CD8-positive, alpha-beta memory T cell (primary cell): ENCODE results near the gene PPM1L. TPM values are rescaled to one million over a fixed set of nuclear protein-coding genes. Genes with fewer than 3 reads are reported as not detected.
A peak's percentile ranks its signal among the peaks of the same experiment; 100 is the strongest.

ENCODE experiments used
- CTCF ChIA-PET: fragments of 350-600 bp; sonication (Branson Sonifier 250); formaldehyde crosslinking; loops from one replicate; lab custom pipeline; 2021; ENCODE audit warnings: antibody characterized with exemption; lab: Charles Lee
- POLR2A ChIA-PET: fragments of 350-600 bp; sonication (Branson Sonifier 250); formaldehyde crosslinking; loops from one replicate; lab custom pipeline; 2021; ENCODE audit warnings: antibody characterized with exemption; lab: Charles Lee
- DNase-seq, 5 donors: peaks; one replicate each; pipeline versions ENCODE4 v3.0.0 to v3.0.0-alpha.2; 2020 to 2022; ENCODE audit warnings: mixed read lengths in 1 of 5
- H3K27ac ChIP-seq: one replicate; pipeline ENCODE4 v1.7.0; 2013; ENCODE audit warnings: low read depth, mild to moderate bottlenecking, low read length, moderate library complexity
- H3K27me3 ChIP-seq: 2 replicates; pipeline ENCODE4 v1.7.0; 2013; ENCODE audit warnings: low read length, mild to moderate bottlenecking; ENCODE audit not compliant: insufficient read depth, poor library complexity, severe bottlenecking
- H3K36me3 ChIP-seq: 2 replicates; pipeline ENCODE4 v1.7.0; 2013; ENCODE audit warnings: mild to moderate bottlenecking, low read length, moderate library complexity; ENCODE audit not compliant: insufficient read depth
- H3K4me1 ChIP-seq: 2 replicates; pipeline ENCODE4 v1.7.0; 2013; ENCODE audit warnings: mild to moderate bottlenecking, low read length, moderate library complexity; ENCODE audit not compliant: insufficient read depth
- H3K4me3 ChIP-seq: 2 replicates; pipeline ENCODE4 v1.7.0; 2013; ENCODE audit warnings: mild to moderate bottlenecking, low read length
- H3K9me3 ChIP-seq: 2 replicates; pipeline ENCODE4 v1.7.0; 2013; ENCODE audit warnings: mild to moderate bottlenecking, low read length
- H3K27ac Mint-ChIP-seq, 8 donors: one replicate each; pipeline ENCODE4 v1.8.0; 2020 to 2021; ENCODE audit warnings: mixed read lengths in 8 of 8, mild to moderate bottlenecking in 6 of 8, inconsistent platforms in 3 of 8, moderate library complexity in 3 of 8
- H3K27me3 Mint-ChIP-seq, 2 donors: one replicate each; pipeline ENCODE4 v1.8.0; 2020 to 2021; ENCODE audit warnings: mixed read lengths in 2 of 2, mild to moderate bottlenecking in 1 of 2, moderate library complexity in 1 of 2
- H3K36me3 Mint-ChIP-seq, 3 donors: one replicate each; pipeline ENCODE4 v1.8.0; 2020 to 2021; ENCODE audit warnings: mixed read lengths in 3 of 3, inconsistent platforms in 1 of 3, mild to moderate bottlenecking in 1 of 3
- H3K4me1 Mint-ChIP-seq, 3 donors: one replicate each; pipeline ENCODE4 v1.8.0; 2020 to 2021; ENCODE audit warnings: mixed read lengths in 3 of 3, inconsistent platforms in 1 of 3, mild to moderate bottlenecking in 1 of 3
- H3K4me3 Mint-ChIP-seq, 7 donors: one replicate each; pipeline ENCODE4 v1.8.0; 2020 to 2021; ENCODE audit warnings: mixed read lengths in 7 of 7, mild to moderate bottlenecking in 6 of 7, moderate library complexity in 4 of 7, inconsistent platforms in 2 of 7
- H3K9me3 Mint-ChIP-seq, 5 donors: one replicate each; pipeline ENCODE4 v1.8.0; 2020 to 2022; ENCODE audit warnings: mixed read lengths in 5 of 5, mild to moderate bottlenecking in 3 of 5, moderate library complexity in 2 of 5, inconsistent platforms in 1 of 5
- polyA plus RNA-seq: library from polyadenylated mRNA; unstranded; fragments of 300-500 nt; fragmentation: Illumina TruSeq; gene quantifications from one replicate; pipeline ENCODE4 v1.2.3, GENCODE V29; 2021
- total RNA-seq, 2 experiments: library from RNA; stranded (reverse); gene quantifications; one replicate each; pipeline ENCODE4 v1.2.3, GENCODE V29; 2021

The PPM1L gene
- total and polyA plus RNA-seq, 3 experiments from 2014 or later = 1.3 to 4.4 (median 3.8) TPM

DNA sequence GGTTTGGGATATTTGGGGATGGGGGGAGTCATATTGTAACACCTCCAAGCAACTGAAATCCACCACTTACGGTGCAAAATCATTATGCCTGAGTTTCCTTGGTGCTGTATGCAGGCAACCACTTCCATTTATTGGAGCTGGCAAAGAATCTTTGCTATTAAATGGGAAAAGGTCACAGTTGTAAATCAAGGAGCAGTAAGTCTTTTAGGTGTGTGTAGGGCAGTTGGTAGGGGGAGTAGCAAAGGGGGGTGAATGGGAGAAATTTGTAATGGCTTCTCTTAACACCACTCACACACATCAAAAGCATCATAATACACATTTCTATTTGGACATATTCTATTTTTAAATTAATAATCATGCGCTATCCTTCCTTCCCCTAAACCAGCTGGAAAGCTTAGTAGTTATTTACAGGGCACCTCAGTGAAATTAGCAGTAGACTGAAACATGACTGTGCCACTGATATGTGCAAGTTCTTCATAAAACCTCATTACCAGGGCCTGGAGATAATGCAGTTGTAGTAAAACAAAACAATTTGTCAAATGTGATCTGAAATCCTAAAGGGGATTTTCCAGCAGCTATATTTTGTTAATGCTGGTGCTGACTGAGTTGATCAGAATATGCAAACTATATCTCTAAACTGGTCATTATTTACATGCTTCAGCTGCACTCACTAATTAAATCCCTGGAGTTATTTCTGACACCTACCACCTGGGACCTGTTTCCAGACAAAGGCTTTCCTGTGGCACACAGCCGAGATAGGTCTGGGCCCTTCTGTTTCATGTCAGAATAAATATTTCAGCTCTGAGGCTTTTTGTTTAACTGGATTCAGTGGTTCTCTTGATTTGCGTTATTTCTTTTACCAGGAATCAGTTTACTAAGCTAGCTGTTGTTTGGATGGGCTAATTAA lies 259.1 kb downstream of the PPM1L start:
- H3K27ac Mint-ChIP-seq = no peak overlapping the region
- ChIA-PET CTCF (no interaction called here), POLR2A (no interaction called here)
- no peaks in the 10 kb centered on the region for H3K27me3 ChIP-seq
- no peak overlapping the region for H3K27ac ChIP-seq
- H3K4me1 ChIP-seq = no peaks in the 10 kb centered on the region
- no peak for DNase-seq
- no peaks in the 10 kb centered on the region for H3K9me3 ChIP-seq
- no peaks in the 10 kb centered on the region for H3K27me3 Mint-ChIP-seq
- H3K36me3 Mint-ChIP-seq = peaks cover 0 to 7% (median 0%) of the 10 kb centered on the region in 3 donors
- H3K4me3 ChIP-seq = no peak overlapping the region
- H3K4me3 Mint-ChIP-seq = peak overlapping the region in 1 of 7 donors; percentile 10
- H3K4me1 Mint-ChIP-seq = no peaks in the 10 kb centered on the region
- peaks cover 0 to 34% (median 4%) of the 10 kb centered on the region in 5 donors for H3K9me3 Mint-ChIP-seq
- no peaks in the 10 kb centered on the region for H3K36me3 ChIP-seq

DNA sequence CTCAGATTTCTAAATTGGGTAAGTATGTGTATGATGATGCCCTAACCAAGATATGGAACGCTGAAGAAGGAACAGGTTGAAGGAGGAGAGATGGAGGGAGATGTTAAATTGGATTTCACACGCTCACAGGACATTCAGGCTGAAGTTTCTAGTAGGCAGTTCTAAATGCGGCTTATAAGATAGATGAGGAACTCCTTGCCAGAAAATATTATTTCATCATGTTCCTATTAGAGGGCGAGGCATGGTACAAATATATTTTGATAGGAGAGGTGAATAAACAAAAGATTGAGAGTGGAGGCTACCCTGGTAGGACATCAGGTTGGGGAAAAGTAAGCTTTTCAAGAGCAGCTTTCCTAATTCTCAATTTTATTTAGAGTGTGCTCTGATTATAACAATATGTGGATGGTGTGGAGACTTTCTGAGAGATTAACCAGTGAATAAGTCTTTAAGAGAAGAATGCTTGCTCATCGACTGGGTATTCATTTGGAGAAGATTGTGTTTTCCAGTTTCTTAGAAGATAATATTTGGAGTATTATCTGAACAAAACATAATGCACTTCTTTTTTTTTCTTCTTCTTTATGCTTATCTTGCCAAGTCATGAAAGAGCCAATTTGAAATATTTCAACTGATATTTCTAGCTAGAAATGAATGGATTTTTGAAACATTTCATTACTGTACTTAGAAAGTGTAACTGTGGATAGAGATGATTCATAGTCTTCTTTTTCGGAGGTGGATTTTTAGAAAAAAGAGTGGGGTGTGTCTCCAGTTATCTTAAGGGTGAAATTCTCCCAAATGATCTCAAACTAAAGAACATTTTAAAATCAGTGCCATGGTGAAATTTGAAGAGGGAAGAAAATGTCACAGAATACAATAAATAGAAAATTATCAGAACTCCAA lies 260.6 kb downstream of the PPM1L start:
- H3K9me3 ChIP-seq = no peaks in the 10 kb centered on the region
- H3K4me1 ChIP-seq = no peaks in the 10 kb centered on the region
- H3K36me3 Mint-ChIP-seq = peaks cover 0 to 7% (median 0%) of the 10 kb centered on the region in 3 donors
- no peaks in the 10 kb centered on the region for H3K27me3 Mint-ChIP-seq
- no peak overlapping the region for H3K27ac ChIP-seq
- ChIA-PET POLR2A (no interaction called here), CTCF (no interaction called here)
- no peak for DNase-seq
- H3K4me3 ChIP-seq = no peak overlapping the region
- no peak overlapping the region for H3K4me3 Mint-ChIP-seq
- H3K36me3 ChIP-seq = no peaks in the 10 kb centered on the region
- no peaks in the 10 kb centered on the region for H3K4me1 Mint-ChIP-seq
- no peak overlapping the region for H3K27ac Mint-ChIP-seq
- peaks cover 2 to 37% (median 9%) of the 10 kb centered on the region in 5 donors for H3K9me3 Mint-ChIP-seq
- no peaks in the 10 kb centered on the region for H3K27me3 ChIP-seq

DNA sequence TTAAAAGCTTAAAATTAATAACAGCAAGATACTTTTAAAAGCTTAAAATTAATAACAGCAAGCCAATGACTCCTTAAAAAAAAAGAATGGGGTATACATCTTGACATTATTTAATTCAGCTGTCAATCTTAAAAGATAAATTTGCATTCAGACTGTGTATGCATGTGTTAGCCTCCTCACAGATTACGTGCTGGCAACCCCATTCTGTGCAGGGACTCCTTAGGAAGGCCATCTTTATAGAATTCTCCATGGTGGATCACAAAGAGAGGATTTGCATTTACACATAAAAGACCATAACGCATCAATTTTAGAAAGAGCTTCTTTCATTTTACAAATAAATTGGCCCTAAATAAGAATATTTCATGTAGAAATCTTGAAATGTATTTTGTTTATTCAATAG lies 261.9 kb downstream of the PPM1L start:
- Mint-ChIP-seq H3K36me3 (peaks cover 0 to 9% (median 0%) of the 10 kb centered on the region in 3 donors), H3K4me3 (no peak overlapping the region), H3K4me1 (no peaks in the 10 kb centered on the region), H3K27me3 (no peaks in the 10 kb centered on the region), H3K27ac (no peak overlapping the region), H3K9me3 (peaks cover 6 to 33% (median 14%) of the 10 kb centered on the region in 5 donors)
- no peaks in the 10 kb centered on the region for H3K9me3 ChIP-seq
- H3K36me3 ChIP-seq = no peaks in the 10 kb centered on the region
- no peak overlapping the region for H3K27ac ChIP-seq
- no peaks in the 10 kb centered on the region for H3K4me1 ChIP-seq
- H3K4me3 ChIP-seq = no peak overlapping the region
- no peaks in the 10 kb centered on the region for H3K27me3 ChIP-seq
- ChIA-PET POLR2A (no interaction called here), CTCF (no interaction called here)
- no peak for DNase-seq

DNA sequence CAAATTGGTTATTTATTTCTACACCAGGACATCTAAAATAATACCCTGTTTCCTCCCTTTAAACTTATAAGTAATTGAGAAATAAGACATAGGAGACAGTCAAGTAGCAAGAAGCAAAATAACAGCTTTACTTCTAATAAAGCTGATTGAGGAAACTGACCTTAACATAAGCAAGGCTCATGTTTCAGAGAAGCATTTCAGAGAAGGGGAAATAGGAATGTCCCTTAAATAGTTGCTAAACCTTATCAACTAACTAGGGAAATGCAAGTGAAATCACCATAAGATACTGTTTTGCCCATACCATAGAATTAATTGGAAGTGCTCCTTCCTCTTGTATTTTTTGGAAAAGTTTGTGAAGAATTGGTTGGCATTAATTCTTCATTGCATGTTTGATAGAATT lies 264.2 kb downstream of the PPM1L start:
- Histone ChIP-seq H3K4me1 (no peaks in the 10 kb centered on the region), H3K27me3 (no peaks in the 10 kb centered on the region), H3K4me3 (no peak overlapping the region), H3K27ac (no peak overlapping the region), H3K9me3 (no peaks in the 10 kb centered on the region), H3K36me3 (no peaks in the 10 kb centered on the region)
- H3K36me3 Mint-ChIP-seq = peaks cover 0 to 16% (median 0%) of the 10 kb centered on the region in 3 donors
- no peak overlapping the region for H3K27ac Mint-ChIP-seq
- CTCF ChIA-PET = no interaction called here
- H3K9me3 Mint-ChIP-seq = peaks cover 15 to 32% (median 19%) of the 10 kb centered on the region in 5 donors
- H3K4me3 Mint-ChIP-seq = no peak overlapping the region
- POLR2A ChIA-PET = no interaction called here
- no peaks in the 10 kb centered on the region for H3K4me1 Mint-ChIP-seq
- H3K27me3 Mint-ChIP-seq = peaks cover 0 to 4% of the 10 kb centered on the region in 2 donors
- DNase-seq = no peak

DNA sequence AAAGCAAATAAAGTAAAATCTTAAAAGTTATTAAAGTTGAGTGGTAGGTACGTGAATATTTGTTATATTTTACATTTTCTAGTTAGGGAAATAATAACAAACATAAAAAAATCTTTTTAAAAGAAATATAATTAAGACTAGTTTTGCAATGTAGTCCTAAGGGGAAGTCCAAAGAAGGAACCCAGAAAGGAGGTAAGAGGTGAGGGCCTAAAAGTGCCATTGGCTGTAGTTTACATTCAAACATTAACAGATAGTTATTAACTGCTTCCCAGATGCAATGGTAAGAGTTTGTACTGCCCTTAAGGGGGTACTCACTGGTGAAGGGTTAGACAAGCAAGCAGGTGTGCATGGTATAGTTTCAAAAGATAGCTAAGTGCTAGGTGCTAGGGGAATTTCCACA lies 269.9 kb downstream of the PPM1L start:
- no peak overlapping the region for H3K4me3 Mint-ChIP-seq
- H3K36me3 ChIP-seq = no peaks in the 10 kb centered on the region
- POLR2A ChIA-PET = no interaction called here
- no peak overlapping the region for H3K4me3 ChIP-seq
- CTCF ChIA-PET = no interaction called here
- no peak for DNase-seq
- H3K27ac Mint-ChIP-seq = no peak overlapping the region
- H3K27me3 Mint-ChIP-seq = peaks cover 0 to 4% of the 10 kb centered on the region in 2 donors
- H3K27ac ChIP-seq = no peak overlapping the region
- peaks cover 0 to 43% (median 0%) of the 10 kb centered on the region in 3 donors for H3K36me3 Mint-ChIP-seq
- peaks cover 19 to 40% (median 23%) of the 10 kb centered on the region in 5 donors for H3K9me3 Mint-ChIP-seq
- no peaks in the 10 kb centered on the region for H3K4me1 ChIP-seq
- no peaks in the 10 kb centered on the region for H3K9me3 ChIP-seq
- H3K27me3 ChIP-seq = no peaks in the 10 kb centered on the region
- no peaks in the 10 kb centered on the region for H3K4me1 Mint-ChIP-seq

DNA sequence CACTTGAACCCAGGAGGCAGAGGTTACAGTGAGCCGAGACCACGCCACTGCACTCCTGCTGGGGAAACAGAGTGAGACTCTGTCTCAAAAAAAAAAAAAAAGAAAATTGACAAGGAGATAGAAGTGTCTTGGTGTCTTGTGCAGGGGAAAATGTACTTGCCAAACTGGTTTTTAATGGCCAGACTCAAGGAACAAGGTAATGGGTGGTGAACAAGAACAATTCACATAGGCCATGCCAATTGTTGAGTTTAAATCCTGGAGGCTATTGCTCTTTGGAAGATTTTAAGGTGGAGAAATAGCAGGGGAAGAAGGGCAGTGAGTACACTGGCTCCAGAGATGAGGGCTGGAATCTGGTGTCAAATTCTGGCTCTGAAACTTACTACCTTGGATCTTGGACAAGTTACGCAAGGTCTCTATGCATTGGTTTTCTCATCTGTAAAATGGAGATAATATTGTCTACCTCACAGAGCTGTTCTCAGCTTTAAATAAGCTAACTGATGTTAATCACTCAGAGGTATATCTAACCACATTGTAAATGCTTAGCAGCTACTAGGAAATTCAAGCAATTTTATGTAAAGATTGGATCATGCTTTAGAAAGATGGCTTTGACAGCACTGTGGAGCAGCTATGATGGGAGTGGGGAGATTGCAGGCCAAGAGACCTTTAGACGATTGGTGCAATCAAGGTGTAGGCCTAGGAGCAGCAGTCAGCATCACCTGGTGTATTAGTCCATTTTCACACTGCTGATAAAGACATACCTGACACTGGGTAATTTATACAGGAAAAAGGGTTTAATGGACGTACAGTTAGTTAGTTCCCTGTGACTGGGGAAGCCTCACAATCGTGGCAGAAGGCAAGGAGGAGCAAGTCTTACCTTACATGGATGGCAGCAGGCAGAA lies 270.8 kb downstream of the PPM1L start:
- POLR2A ChIA-PET = no interaction called here
- Histone ChIP-seq H3K36me3 (no peaks in the 10 kb centered on the region), H3K4me1 (no peaks in the 10 kb centered on the region), H3K27ac (no peak overlapping the region), H3K27me3 (no peaks in the 10 kb centered on the region), H3K9me3 (no peaks in the 10 kb centered on the region), H3K4me3 (no peak overlapping the region)
- DNase-seq = no peak
- peaks cover 0 to 47% (median 0%) of the 10 kb centered on the region in 3 donors for H3K36me3 Mint-ChIP-seq
- H3K4me3 Mint-ChIP-seq = no peak overlapping the region
- CTCF ChIA-PET = no interaction called here
- peaks cover 14 to 40% (median 20%) of the 10 kb centered on the region in 5 donors for H3K9me3 Mint-ChIP-seq
- no peak overlapping the region for H3K27ac Mint-ChIP-seq
- H3K27me3 Mint-ChIP-seq = peaks cover 0 to 4% of the 10 kb centered on the region in 2 donors
- H3K4me1 Mint-ChIP-seq = no peaks in the 10 kb centered on the region

DNA sequence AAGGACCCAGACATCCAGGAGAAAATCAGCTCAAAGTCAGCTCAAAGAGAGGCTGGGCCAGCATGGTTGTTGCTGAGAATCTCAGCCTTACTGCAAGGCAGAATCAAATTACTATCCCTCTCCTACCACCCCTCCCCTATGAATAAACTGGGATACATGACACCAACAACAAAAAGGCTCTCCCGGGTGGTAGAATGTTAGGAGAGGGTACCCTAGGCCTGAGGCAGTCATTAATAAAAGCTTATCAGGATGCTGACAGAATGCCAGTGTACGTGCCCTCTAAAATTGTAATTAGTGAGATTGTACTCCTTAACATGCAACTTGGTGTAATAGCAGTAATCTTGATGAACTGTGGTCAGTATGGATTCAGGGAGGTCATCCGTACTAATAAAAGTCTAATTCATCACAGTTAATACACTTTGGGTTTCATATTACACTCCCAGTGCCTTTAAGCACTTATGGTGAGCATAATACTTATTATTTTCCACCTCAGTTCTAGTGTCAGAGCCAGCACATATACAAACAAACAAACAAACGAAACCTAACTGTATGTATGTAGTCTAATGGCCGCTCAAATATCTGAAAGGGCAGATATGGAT lies 272.6 kb downstream of the PPM1L start:
- ChIA-PET POLR2A (no interaction called here), CTCF (no interaction called here)
- DNase-seq = no peak
- Histone ChIP-seq H3K4me3 (no peak overlapping the region), H3K4me1 (no peaks in the 10 kb centered on the region), H3K36me3 (no peaks in the 10 kb centered on the region), H3K27ac (no peak overlapping the region), H3K9me3 (no peaks in the 10 kb centered on the region), H3K27me3 (no peaks in the 10 kb centered on the region)
- no peak overlapping the region for H3K27ac Mint-ChIP-seq
- H3K27me3 Mint-ChIP-seq = peaks cover 0 to 2% of the 10 kb centered on the region in 2 donors
- peaks cover 0 to 45% (median 0%) of the 10 kb centered on the region in 3 donors for H3K36me3 Mint-ChIP-seq
- H3K4me1 Mint-ChIP-seq = no peaks in the 10 kb centered on the region
- H3K9me3 Mint-ChIP-seq = peaks cover 2 to 43% (median 15%) of the 10 kb centered on the region in 5 donors
- no peak overlapping the region for H3K4me3 Mint-ChIP-seq
